Left renal pelvis (tissue), 4 donors: ENCODE data around the gene LYSMD1. TPM values are rescaled to one million over a fixed set of nuclear protein-coding genes. Genes with fewer than 3 reads are reported as not detected.

ENCODE experiments used
- DNase-seq, 4 donors: peaks; one replicate each; pipeline ENCODE4 v3.0.0-alpha.2; 2013; ENCODE audit warnings: low read depth in 4 of 4, low spot score in 3 of 4
- polyA plus RNA-seq, 4 donors: library from polyadenylated mRNA; unstranded; fragments of 120-200 nt; gene quantifications; one replicate each; pipeline ENCODE4 v1.2.1, GENCODE V29; 2013; ENCODE audit not compliant: insufficient read length in 4 of 4

The LYSMD1 gene
- polyA plus RNA-seq, 4 donors: 17.3 to 18.6 (median 17.7) TPM

DNA sequence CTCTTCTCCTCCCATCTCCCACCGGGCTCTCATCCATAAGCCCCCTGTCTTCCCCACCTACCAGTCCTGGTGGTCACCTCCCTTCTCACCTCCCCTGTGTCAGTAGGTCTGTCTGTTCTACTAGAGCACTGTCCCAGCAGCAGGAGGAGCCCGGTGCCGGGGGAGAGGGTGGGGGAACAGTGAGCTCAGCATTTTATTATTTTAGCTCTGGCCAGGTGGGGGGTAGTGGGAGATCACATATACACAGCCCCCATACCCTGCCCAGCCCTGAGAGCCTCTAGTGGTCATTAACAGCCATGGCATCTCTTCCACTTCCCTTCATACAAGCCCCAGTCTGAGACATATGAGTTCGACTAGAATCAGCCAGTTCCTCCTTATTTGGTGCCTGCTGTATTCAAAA, 10.2 kb upstream of the LYSMD1 start, which contains the start of gene TMOD4:
Gene TMOD4, minus strand, starts transcription at position 119 of the 400 bp plus-strand sequence. CDS start 1,106 bp downstream, outside the sequence.
- DNase-seq: no peak

- DNase-seq: no peak
These were observed 9.5 kb upstream of the LYSMD1 start for GRCh38 chr1:151175041-151175741.

DNA sequence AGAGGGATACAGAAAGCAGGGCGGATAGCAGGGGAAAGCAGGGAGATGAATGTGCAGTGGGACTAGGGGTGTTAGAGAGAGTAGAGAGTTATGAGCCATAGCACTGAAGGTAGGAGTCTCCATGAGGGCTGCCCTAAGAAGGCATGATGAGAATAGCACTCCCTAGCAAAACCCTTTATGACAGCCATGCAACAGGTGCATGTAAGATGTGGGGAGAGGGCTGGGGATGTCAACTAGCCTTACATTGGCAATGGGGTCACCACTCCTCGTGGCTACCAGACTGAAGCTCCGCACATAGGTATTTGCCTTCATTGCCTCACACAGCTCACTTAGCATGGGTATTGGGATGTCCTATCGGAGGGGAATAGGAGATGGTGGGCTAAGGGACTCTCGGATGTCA, 5.5 kb upstream of the LYSMD1 start:
- no peak for DNase-seq

DNA sequence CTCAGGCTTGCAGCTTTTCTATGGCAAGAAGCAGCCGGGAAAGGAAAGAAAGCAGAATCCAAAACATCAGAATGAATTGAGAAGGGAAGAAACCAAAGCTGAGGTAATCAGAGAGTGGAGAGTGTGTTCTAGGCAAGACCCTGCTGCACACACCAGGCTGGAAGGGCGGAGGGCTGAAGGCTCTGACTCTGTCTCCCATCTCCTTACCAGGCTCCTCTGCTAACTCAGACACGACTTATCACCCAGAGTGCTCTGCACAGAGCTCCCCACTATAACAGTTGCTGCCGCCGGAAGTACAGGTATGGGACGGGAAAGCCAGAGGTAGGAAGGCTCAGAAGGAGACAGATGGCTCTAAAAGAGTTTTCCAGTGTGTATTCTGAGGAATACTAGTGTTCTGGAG, 1.4 kb upstream of the LYSMD1 start:
- no peak for DNase-seq

GRCh38 chr1:151166505-151166956, 829 bp upstream of the LYSMD1 start:
- DNase-seq: no peak

DNA sequence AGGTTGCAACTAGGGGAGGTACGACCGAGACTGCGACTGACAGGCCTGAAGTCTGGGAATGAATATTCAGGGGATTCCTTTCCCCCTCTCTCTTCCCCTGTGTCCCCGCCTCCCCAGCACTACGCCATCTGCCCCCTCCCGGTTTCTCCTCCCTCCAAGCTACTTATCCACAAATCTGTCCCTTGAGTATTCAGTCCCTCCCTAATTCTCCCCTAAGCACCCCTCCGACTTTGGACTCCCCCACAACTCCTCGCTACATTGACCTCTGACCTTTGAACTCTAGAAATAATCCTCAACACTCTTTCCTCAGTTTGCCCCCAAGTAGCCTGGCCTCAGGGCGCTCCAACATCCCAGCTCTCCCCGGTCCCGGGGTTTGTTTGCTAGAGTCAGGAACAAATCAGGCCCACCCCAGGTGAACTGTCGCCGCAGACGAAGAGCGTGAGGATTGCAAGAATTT, 393 bp downstream of the LYSMD1 start:
- DNase-seq: no peak

- no peak for DNase-seq
These were observed 896 bp downstream of the LYSMD1 start for GRCh38 chr1:151164732-151165280.

DNA sequence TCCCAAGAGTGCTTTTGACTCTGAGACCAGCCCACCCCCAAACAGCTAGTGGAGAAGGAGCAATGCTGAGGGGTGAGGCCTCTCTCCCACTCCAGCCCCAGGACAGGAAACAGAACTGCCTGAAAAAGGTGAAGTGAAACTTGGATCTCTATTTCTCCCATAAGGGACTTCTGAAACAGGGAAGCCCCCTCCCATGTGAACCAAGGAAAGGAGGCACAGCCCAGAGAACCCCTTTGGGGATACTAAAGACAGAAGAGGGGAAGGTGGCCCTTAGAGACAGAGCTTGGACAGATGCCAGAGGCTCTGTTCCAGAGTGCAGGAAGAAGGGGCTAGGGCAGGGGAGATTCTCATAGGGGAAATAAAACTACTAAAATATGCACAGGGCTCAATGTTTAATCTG, 6.3 kb downstream of the LYSMD1 start:
- DNase-seq: no peak

- DNase-seq: no peak
These were observed 6.9 kb downstream of the LYSMD1 start for GRCh38 chr1:151158751-151159251.

DNA sequence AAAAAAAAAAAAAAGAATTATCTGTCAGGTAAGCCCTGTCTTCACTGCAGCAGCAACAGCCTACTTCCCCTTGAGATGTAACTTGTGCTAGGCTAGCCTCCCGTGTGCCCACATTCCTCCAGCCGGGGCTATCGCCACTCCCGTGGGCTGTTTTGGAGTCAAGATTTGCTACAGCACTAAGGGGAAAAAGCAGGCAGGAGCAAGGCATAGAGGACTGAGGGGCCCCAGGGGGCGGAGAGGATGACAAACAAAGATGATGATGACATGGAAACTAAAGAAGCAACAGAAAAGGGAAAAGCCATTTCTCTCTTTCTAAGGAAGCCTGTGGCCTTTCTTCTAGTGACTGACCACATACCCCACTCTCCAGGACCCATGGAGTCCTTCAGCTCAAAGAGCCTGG, 7.4 kb downstream of the LYSMD1 start:
- no peak for DNase-seq

GRCh38 chr1:151157067-151157531, 8.6 kb downstream of the LYSMD1 start:
- DNase-seq: no peak

- no peak for DNase-seq
These were observed 9.2 kb downstream of the LYSMD1 start, which contains the start of gene TNFAIP8L2 for GRCh38 chr1:151156515-151156819. TSS of gene TNFAIP8L2 (plus strand) at chr1:151156649. CDS start at chr1:151158698, 2,049 bp downstream.

GRCh38 chr1:151147665-151148064, 18.0 kb downstream of the LYSMD1 start:
- DNase-seq: no peak

DNA sequence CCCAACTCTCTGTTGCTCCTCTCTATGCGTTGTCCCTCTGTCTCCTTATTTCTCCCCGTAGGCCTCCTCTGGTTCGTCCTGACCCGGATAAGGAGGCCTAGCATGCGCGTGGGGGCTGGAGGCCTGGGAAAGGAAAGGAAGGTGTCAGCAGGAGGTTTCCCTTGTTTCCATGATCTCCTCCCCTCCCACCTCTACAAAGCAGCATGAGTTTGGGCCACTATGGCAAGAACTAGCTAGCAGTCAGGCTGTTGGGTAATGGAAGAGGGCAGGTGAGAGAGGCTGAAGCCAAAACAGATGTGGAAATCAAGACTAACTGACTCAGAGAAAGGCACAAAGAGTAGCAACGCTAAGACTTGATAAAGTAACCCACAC, 18.6 kb downstream of the LYSMD1 start:
- DNase-seq: no peak

DNA sequence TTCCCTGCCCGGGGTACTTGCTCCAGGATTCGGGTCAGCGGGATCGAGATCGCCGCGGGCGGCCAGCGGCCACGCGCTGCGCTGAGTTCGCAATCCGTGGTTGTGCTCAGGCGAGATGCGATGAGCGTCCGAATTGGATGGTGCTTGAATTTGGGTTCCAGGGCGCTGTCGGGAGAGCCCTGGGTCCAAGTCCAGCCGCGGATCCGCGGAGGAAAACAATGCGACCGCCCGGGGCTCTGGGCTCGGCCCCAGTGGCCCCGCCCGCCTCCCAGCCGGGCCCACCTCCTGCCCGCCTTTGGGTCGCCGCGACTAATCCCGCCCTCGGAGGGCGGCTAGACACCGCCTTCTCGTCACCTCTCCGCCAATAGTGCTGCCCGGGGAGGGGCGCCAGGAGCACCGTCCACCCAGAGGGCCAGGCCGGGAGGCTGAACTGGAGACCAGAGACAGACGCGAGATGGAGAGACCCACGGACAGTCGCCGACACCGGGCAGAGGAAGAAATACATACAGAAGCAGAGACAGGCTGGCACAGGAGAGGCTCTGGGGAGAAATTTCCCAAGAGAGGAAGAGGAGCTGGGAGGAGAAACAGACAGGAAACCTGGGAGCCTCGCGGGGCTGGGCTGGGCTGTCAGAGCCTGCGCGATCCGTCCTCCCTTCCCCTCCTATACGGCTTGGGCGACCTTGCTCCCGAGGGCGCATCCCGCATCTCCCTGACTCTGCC, 19.1 kb downstream of the LYSMD1 start, which contains the start of gene SEMA6C:
Gene SEMA6C, minus strand, starts transcription at position 220 of the 720 bp plus-strand sequence. CDS start 4,010 bp downstream, outside the sequence.
- DNase-seq: peak in 3 of 4 donors; percentile 82 to 88 (median 87)

DNA sequence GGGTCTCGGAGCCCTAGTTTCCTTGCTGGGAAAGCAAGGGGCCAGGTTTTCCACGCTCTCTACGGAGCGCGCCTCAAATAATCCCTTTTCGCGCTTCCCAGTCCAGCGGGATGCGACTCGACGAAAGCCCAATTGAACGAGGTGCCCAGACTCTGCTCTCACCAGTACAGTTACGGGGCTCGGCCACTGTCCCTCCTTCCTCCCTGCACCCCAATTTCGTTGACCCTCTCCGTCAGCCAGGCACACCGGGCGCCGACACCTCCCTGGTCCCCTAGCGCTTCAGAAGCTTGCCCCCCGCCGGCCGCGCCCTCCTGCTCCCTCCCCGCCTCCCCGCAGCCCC, 19.7 kb downstream of the LYSMD1 start:
- no peak for DNase-seq

GRCh38 chr1:151145304-151146071, 20.2 kb downstream of the LYSMD1 start:
- no peak for DNase-seq

- no peak for DNase-seq
These were observed 21.0 kb downstream of the LYSMD1 start for GRCh38 chr1:151144474-151145303.

- DNase-seq: no peak
These were observed 21.7 kb downstream of the LYSMD1 start for GRCh38 chr1:151143986-151144385.

- DNase-seq: no peak
These were observed 22.7 kb downstream of the LYSMD1 start for GRCh38 chr1:151143057-151143435.
